HepG2 (cell line): ENCODE results near the gene MRPL20. TPM values are rescaled to one million over a fixed set of nuclear protein-coding genes. Genes with fewer than 3 reads are reported as not detected.

ENCODE experiments used
- ARHGAP35 ChIP-seq: sonication (generic); formaldehyde crosslinking; IDR thresholded peaks from 2 replicates; pipeline ENCODE4 v1.9.0; 2022; ENCODE audit warnings: mild to moderate bottlenecking, inconsistent platforms, moderate library complexity, missing genetic modification reagents, borderline replicate concordance
- MXD3 ChIP-seq: IDR thresholded peaks from 2 replicates; pipeline ENCODE4 v1.6.1; 2016; ENCODE audit warnings: mild to moderate bottlenecking, missing biosample characterization, missing genetic modification reagents
- U2AF1 ChIP-seq: fragments of 200-400 bp; formaldehyde crosslinking; optimal IDR thresholded peaks from 2 replicates; pipeline ENCODE3; 2017; ENCODE audit warnings: mild to moderate bottlenecking, low read depth, low read length
- WIZ ChIP-seq: sonication (generic); formaldehyde crosslinking; IDR thresholded peaks from 2 replicates; pipeline ENCODE4 v1.5.1; 2020; ENCODE audit warnings: mild to moderate bottlenecking, missing genetic modification reagents
- ZHX2 ChIP-seq, 2 experiments: sonication (generic) in 1 of 2; formaldehyde crosslinking in 1 of 2; IDR thresholded peaks; 2 replicates each; pipeline versions ENCODE4 v1.6.1 to v1.9.0; 2014 to 2022; ENCODE audit warnings: antibody characterized with exemption in 1 of 2, borderline replicate concordance in 1 of 2, inconsistent platforms in 1 of 2, low read depth in 1 of 2, missing genetic modification reagents in 1 of 2
- polyA plus RNA-seq, 8 experiments: library from polyadenylated mRNA; depleted of rRNA in 3 of 8; stranded (reverse) in 7 of 8; unstranded in 1 of 8; fragments of >200 nt; fragmentation: Illumina TruSeq in 4 of 8; extraction: Trizol in 4 of 8; gene quantifications; 2 replicates each; pipeline versions ENCODE4 v1.2.1 to v1.2.3, GENCODE V29; 2011 to 2016; ENCODE audit warnings: low read depth in 4 of 8, missing spikeins in 1 of 8, mixed read lengths in 1 of 8; ENCODE audit not compliant: insufficient read depth in 1 of 8
- total RNA-seq, 5 experiments: library from RNA; depleted of rRNA; stranded (reverse); fragments of >200 nt; fragmentation: Illumina TruSeq; extraction: Trizol; gene quantifications; 2 replicates each; pipeline ENCODE4 v1.2.3, GENCODE V29; 2016; ENCODE audit warnings: low read depth in 1 of 5

The MRPL20 gene
- total and polyA plus RNA-seq, 2 of the 13 experiments (the other 11 are each of a cell fraction or from before 2014, with no cell fraction given), result 59.2 to 127 TPM

- no peak for TF ChIP-seq ZHX2 (IDR thresholded peaks at IDR 0.05; ENCODE audit: low read depth)
- no peak for TF ChIP-seq ZHX2 (CRISPR knock-in tag; IDR thresholded peaks at IDR 0.05; ENCODE audit: borderline replicate concordance)
- TF ChIP-seq MXD3 (CRISPR knock-in tag), result 0 out of 2 replicates have a peak, but pooled peaks have one; percentile 0
- peak; percentile 11 for TF ChIP-seq U2AF1
- no peak for TF ChIP-seq ARHGAP35
- TF ChIP-seq WIZ (CRISPR knock-in tag), result no peak
- TF ChIP-seq, all 625 proteins: peak for 15
These were observed 8.4 kb downstream of the MRPL20 start (continued) for GRCh38 chr1:1398677-1399186.
